Trophoblast cell (in vitro differentiated cells and primary cell): Measurements from ENCODE around the gene CNNM4.

Source experiments
- DNase-seq, 2 donors: peaks; one replicate each; pipeline ENCODE4 v3.0.0-alpha.2; 2016
- H2AFZ ChIP-seq: 2 replicates; pipeline ENCODE4 v1.6.1; 2013; ENCODE audit warnings: low read length, moderate library complexity, mild to moderate bottlenecking; ENCODE audit not compliant: insufficient read depth, poor library complexity
- H2AK5ac ChIP-seq: 2 replicates; pipeline ENCODE4 v1.6.1; 2013; ENCODE audit warnings: mild to moderate bottlenecking, low read length
- H2BK120ac ChIP-seq: 2 replicates; pipeline ENCODE4 v1.6.1; 2013; ENCODE audit warnings: low read length, mild to moderate bottlenecking, moderate library complexity; ENCODE audit not compliant: insufficient read depth, poor library complexity
- H2BK12ac ChIP-seq: 2 replicates; pipeline ENCODE4 v1.6.1; 2013; ENCODE audit warnings: mild to moderate bottlenecking, low read length, moderate library complexity
- H2BK5ac ChIP-seq: 2 replicates; pipeline ENCODE4 v1.6.1; 2013; ENCODE audit warnings: low read length, low read depth, moderate library complexity, mild to moderate bottlenecking; ENCODE audit not compliant: poor library complexity
- H3K14ac ChIP-seq: 2 replicates; pipeline ENCODE4 v1.6.1; 2013; ENCODE audit warnings: mild to moderate bottlenecking, low read length
- H3K18ac ChIP-seq: 2 replicates; pipeline ENCODE4 v1.6.1; 2013; ENCODE audit warnings: mild to moderate bottlenecking, low read length
- H3K23ac ChIP-seq: 2 replicates; pipeline ENCODE4 v1.6.1; 2013; ENCODE audit warnings: low read length
- H3K27ac ChIP-seq: 2 replicates; pipeline ENCODE4 v1.5.1; 2013; ENCODE audit warnings: low read depth, mild to moderate bottlenecking, inconsistent platforms, low read length, moderate library complexity
- H3K27me3 ChIP-seq: 2 replicates; pipeline ENCODE4 v1.6.1; 2013; ENCODE audit warnings: inconsistent platforms, mild to moderate bottlenecking, low read length, moderate library complexity; ENCODE audit not compliant: insufficient read depth
- H3K36me3 ChIP-seq, 2 experiments: 1 replicate in 1 of 2; 2 replicates in 1 of 2; pipeline ENCODE4 v1.6.1; 2013; ENCODE audit warnings: low read length in 2 of 2, mild to moderate bottlenecking in 2 of 2, moderate library complexity in 1 of 2; ENCODE audit not compliant: insufficient read depth in 2 of 2, control insufficient read depth in 1 of 2
- H3K4ac ChIP-seq: 2 replicates; pipeline ENCODE4 v1.6.1; 2013; ENCODE audit warnings: low read depth, mild to moderate bottlenecking, low read length, moderate library complexity
- H3K4me1 ChIP-seq, 2 experiments: 1 replicate in 1 of 2; 2 replicates in 1 of 2; pipeline ENCODE4 v1.6.1; 2013; ENCODE audit warnings: low read length in 2 of 2, mild to moderate bottlenecking in 2 of 2, moderate library complexity in 1 of 2; ENCODE audit not compliant: insufficient read depth in 2 of 2, control insufficient read depth in 1 of 2
- H3K4me2 ChIP-seq: 2 replicates; pipeline ENCODE4 v1.6.1; 2013; ENCODE audit warnings: inconsistent platforms, mild to moderate bottlenecking, low read length, moderate library complexity
- H3K4me3 ChIP-seq: 2 replicates; pipeline ENCODE4 v1.5.1; 2013; ENCODE audit warnings: mild to moderate bottlenecking, low read depth, low read length, inconsistent platforms
- H3K79me1 ChIP-seq: one replicate; pipeline ENCODE4 v1.6.1; 2013; ENCODE audit warnings: low read length
- H3K79me2 ChIP-seq: 2 replicates; pipeline ENCODE4 v1.6.1; 2013; ENCODE audit warnings: low read length, mild to moderate bottlenecking; ENCODE audit not compliant: control insufficient read depth, insufficient read depth, poor library complexity
- H3K9ac ChIP-seq: 2 replicates; pipeline ENCODE4 v1.6.1; 2013; ENCODE audit warnings: mild to moderate bottlenecking, low read length
- H3K9me3 ChIP-seq: 2 replicates; pipeline ENCODE4 v1.6.1; 2013; ENCODE audit warnings: low read depth, mild to moderate bottlenecking, control low read depth, inconsistent platforms, low read length; ENCODE audit not compliant: insufficient read depth
- H4K12ac ChIP-seq: 2 replicates; pipeline ENCODE4 v1.6.1; 2013; ENCODE audit warnings: low read depth, mild to moderate bottlenecking, low read length, moderate library complexity
- H4K8ac ChIP-seq: 2 replicates; pipeline ENCODE4 v1.6.1; 2013; ENCODE audit warnings: low read depth, mild to moderate bottlenecking, low read length, moderate library complexity
- H4K91ac ChIP-seq: one replicate; pipeline ENCODE4 v1.6.1; 2013; ENCODE audit warnings: low read depth, mild to moderate bottlenecking, low read length, moderate library complexity
- WGBS: extraction: QIAGEN DNeasy Blood & Tissue Kit; methylation state at CpG from one replicate; pipeline ENCODE4 v1.1.7; 2013; ENCODE audit warnings: missing lambda C conversion rate; ENCODE audit not compliant: insufficient read length, insufficient coverage; ENCODE audit errors: extremely low coverage; 5-methylcytosine and 5-hydroxymethylcytosine counted together

The CNNM4 gene

GRCh38 chr2:96808176-96808837 lies 47.6 kb downstream of the CNNM4 start:
- Histone ChIP-seq H2BK12ac (no peak overlapping the region), H2BK120ac (no peak overlapping the region), H3K4me2 (no peak overlapping the region), H3K27ac (no peak overlapping the region), H4K91ac (no peak overlapping the region), H3K4ac (no peak overlapping the region), H3K9me3 (peaks cover 3% of the 10 kb centered on the region), H4K12ac (no peak overlapping the region), H3K9ac (no peak overlapping the region), H2AFZ (no peak overlapping the region), H2BK5ac (no peak overlapping the region), H4K8ac (no peak overlapping the region), H3K27me3 (no peaks in the 10 kb centered on the region), H3K4me1 (no peaks in the 10 kb centered on the region), H3K79me1 (no peaks in the 10 kb centered on the region), H3K79me2 (no peaks in the 10 kb centered on the region), H2AK5ac (no peak overlapping the region), H3K23ac (no peak overlapping the region), H3K18ac (no peak overlapping the region), H3K36me3 (peaks cover 9 to 19% of the 10 kb centered on the region in 2 experiments), H3K4me3 (no peak overlapping the region), H3K14ac (no peak overlapping the region)
- DNase-seq, result no peak
- WGBS, result no CpG with 5 or more reads among the region's 10 CpGs

- Histone ChIP-seq H3K23ac (no peak overlapping the region), H3K4ac (no peak overlapping the region), H3K79me2 (no peaks in the 10 kb centered on the region), H3K27ac (no peak overlapping the region), H2BK120ac (no peak overlapping the region), H3K14ac (no peak overlapping the region), H2BK5ac (no peak overlapping the region), H4K91ac (no peak overlapping the region), H3K4me3 (no peak overlapping the region), H2BK12ac (no peak overlapping the region), H2AK5ac (no peak overlapping the region), H3K18ac (no peak overlapping the region), H4K8ac (no peak overlapping the region), H3K9me3 (peaks cover 3% of the 10 kb centered on the region), H3K36me3 (peaks cover 9 to 19% of the 10 kb centered on the region in 2 experiments), H3K4me2 (no peak overlapping the region), H3K79me1 (no peaks in the 10 kb centered on the region), H4K12ac (no peak overlapping the region), H3K9ac (no peak overlapping the region), H3K4me1 (no peaks in the 10 kb centered on the region), H3K27me3 (no peaks in the 10 kb centered on the region), H2AFZ (no peak overlapping the region)
- no CpG with 5 or more reads among the region's 13 CpGs for WGBS
- DNase-seq, result no peak
Measured at GRCh38 chr2:96809216-96809882, 48.6 kb downstream of the CNNM4 start.

- no peaks in the 10 kb centered on the region for H3K79me1 ChIP-seq
- H3K79me2 ChIP-seq, result no peaks in the 10 kb centered on the region
- no peak overlapping the region for H3K4me3 ChIP-seq
- H2AK5ac ChIP-seq, result no peak overlapping the region
- H3K9ac ChIP-seq, result no peak overlapping the region
- H2BK5ac ChIP-seq, result no peak overlapping the region
- H3K27me3 ChIP-seq, result no peaks in the 10 kb centered on the region
- no peak overlapping the region for H3K27ac ChIP-seq
- no peak overlapping the region for H4K8ac ChIP-seq
- no peak overlapping the region for H2BK120ac ChIP-seq
- peaks cover under 1% of the 10 kb centered on the region in 2 experiments for H3K4me1 ChIP-seq
- no peak for DNase-seq
- no peak overlapping the region for H3K14ac ChIP-seq
- H2AFZ ChIP-seq, result no peak overlapping the region
- WGBS, result no CpG with 5 or more reads among the region's 12 CpGs
- H3K18ac ChIP-seq, result no peak overlapping the region
- peaks cover 9 to 19% of the 10 kb centered on the region in 2 experiments for H3K36me3 ChIP-seq
- H3K4ac ChIP-seq, result no peak overlapping the region
- H3K23ac ChIP-seq, result no peak overlapping the region
- H3K4me2 ChIP-seq, result no peak overlapping the region
- H4K12ac ChIP-seq, result no peak overlapping the region
- H4K91ac ChIP-seq, result no peak overlapping the region
- H3K9me3 ChIP-seq, result peaks cover 3% of the 10 kb centered on the region
- H2BK12ac ChIP-seq, result no peak overlapping the region
Measured at GRCh38 chr2:96809951-96810782, 49.5 kb downstream of the CNNM4 start.

- Histone ChIP-seq H3K18ac (no peak overlapping the region), H3K36me3 (peaks cover 9 to 19% of the 10 kb centered on the region in 2 experiments), H3K14ac (no peak overlapping the region), H3K4me3 (no peak overlapping the region), H2BK5ac (no peak overlapping the region), H3K27ac (no peak overlapping the region), H3K23ac (no peak overlapping the region), H3K4me2 (no peak overlapping the region), H2AK5ac (no peak overlapping the region), H3K79me2 (no peaks in the 10 kb centered on the region), H4K91ac (no peak overlapping the region), H2AFZ (no peak overlapping the region), H3K27me3 (no peaks in the 10 kb centered on the region), H4K12ac (no peak overlapping the region), H2BK120ac (no peak overlapping the region), H3K79me1 (no peaks in the 10 kb centered on the region), H4K8ac (no peak overlapping the region), H2BK12ac (no peak overlapping the region), H3K4ac (no peak overlapping the region), H3K9me3 (peaks cover 3% of the 10 kb centered on the region), H3K4me1 (peaks cover 4% of the 10 kb centered on the region in 2 experiments), H3K9ac (no peak overlapping the region)
- WGBS, result no CpG with 5 or more reads among the region's 5 CpGs
- no peak for DNase-seq
Measured at GRCh38 chr2:96810783-96811192, 50.1 kb downstream of the CNNM4 start.
